ENCODE measurements around the gene MYRIP. TPM values are rescaled to one million over a fixed set of nuclear protein-coding genes. Genes with fewer than 3 reads are reported as not detected.

MYRIP gene
- total RNA-seq, 2 donors from 2014 or later: 4.8 to 9.3 TPM

DNA sequence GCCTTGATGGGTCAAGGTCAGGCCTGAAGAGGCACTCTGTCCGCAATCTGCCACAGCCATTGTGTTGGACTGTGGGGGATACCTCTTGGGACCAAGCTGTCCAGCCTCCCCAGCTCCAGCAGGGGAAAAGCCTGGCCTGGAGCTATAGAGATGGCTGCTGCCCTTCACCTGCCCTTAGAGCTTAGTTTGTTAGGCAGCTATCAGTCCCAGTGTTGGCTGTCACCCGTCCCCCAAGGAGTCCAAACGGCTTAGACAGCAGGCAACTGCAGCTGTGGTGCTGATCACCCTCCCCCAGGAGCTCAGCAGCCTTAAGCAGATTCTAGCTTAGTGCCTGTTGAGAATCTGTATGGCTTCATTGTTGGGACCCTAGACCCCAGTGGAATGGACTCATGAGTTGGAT is 180.3 kb downstream of the MYRIP start:
- WGBS: 100% methylated on average over 3 of the region's 3 CpGs
- Histone ChIP-seq H3K27ac (no peak overlapping the region), H3K4me1 (replicated peaks) (no peaks in the 10 kb centered on the region), H3K27me3 (replicated peaks; ENCODE audit: insufficient read depth) (no peaks in the 10 kb centered on the region), H3K36me3 (no peaks in the 10 kb centered on the region), H3K9me3 (no peaks in the 10 kb centered on the region), H3K4me3 (no peak overlapping the region)
- TF ChIP-seq, protein P1, sequence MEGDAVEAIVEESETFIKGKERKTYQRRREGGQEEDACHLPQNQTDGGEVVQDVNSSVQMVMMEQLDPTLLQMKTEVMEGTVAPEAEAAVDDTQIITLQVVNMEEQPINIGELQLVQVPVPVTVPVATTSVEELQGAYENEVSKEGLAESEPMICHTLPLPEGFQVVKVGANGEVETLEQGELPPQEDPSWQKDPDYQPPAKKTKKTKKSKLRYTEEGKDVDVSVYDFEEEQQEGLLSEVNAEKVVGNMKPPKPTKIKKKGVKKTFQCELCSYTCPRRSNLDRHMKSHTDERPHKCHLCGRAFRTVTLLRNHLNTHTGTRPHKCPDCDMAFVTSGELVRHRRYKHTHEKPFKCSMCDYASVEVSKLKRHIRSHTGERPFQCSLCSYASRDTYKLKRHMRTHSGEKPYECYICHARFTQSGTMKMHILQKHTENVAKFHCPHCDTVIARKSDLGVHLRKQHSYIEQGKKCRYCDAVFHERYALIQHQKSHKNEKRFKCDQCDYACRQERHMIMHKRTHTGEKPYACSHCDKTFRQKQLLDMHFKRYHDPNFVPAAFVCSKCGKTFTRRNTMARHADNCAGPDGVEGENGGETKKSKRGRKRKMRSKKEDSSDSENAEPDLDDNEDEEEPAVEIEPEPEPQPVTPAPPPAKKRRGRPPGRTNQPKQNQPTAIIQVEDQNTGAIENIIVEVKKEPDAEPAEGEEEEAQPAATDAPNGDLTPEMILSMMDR (IDR thresholded peaks at IDR 0.05): no peak
- TF ChIP-seq POLR2AphosphoS5 (IDR thresholded peaks at IDR 0.05) (no peak), POLR2A (IDR thresholded peaks at IDR 0.05) (no peak)
- no peak for DNase-seq (ENCODE audit: low spot score)
- intact Hi-C loops (cut with DNase I): no loop called here

DNA sequence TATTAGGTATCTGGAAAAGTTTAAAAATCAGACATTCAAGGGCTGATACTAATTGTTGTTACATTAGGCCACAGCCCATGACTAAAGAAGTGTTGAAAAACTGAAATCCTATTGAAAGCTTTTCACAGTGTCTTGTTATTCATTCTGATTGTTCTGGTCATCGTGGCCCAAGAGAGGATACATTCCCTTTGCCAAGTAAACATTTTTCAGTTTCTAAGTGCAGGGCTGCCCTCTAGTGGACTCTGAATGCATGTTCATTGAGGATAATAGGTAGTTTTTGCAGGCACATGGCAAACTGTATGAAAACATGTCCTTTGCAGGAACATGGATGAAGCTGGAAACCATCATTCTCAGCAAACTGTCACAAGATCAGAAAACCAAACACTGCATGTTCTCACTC is 181.1 kb downstream of the MYRIP start:
- peak; percentile 33 for DNase-seq (ENCODE audit: low spot score)
- no peaks in the 10 kb centered on the region for H3K9me3 ChIP-seq
- intact Hi-C loops (cut with DNase I): no loop called here
- TF ChIP-seq, protein P1 (IDR thresholded peaks at IDR 0.05): peak in 3 of 4 experiments; percentile 42 to 55 (median 50)
- TF ChIP-seq POLR2AphosphoS5 (IDR thresholded peaks at IDR 0.05) (no peak), POLR2A (IDR thresholded peaks at IDR 0.05) (no peak)
- H3K27ac ChIP-seq: no peak overlapping the region
- no peaks in the 10 kb centered on the region for H3K27me3 ChIP-seq (replicated peaks; ENCODE audit: insufficient read depth)
- no peak overlapping the region for H3K4me3 ChIP-seq
- H3K4me1 ChIP-seq (replicated peaks): no peaks in the 10 kb centered on the region
- no peaks in the 10 kb centered on the region for H3K36me3 ChIP-seq
- 52% methylated on average over 1 of the region's 1 CpG for WGBS

DNA sequence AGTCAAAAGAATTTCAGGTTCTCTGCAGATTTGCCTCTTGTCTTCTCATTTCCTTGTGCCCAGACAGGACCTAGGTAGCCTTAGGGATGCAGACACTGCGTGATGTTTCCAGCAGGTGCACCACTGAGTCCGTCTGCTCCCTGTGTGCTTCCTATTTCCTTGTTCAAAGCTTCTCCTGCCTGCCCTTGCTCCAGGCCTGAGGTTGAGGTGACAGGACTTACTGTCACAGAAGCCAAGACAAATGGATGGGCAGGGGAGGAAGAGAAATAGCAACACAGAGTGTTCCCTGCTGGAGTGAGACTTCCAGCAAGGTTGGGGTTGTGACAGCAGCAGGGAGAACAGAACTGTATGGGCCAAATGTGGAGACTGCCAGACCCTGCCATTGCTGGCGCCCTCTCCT is 199.4 kb downstream of the MYRIP start:
- H3K36me3 ChIP-seq: no peaks in the 10 kb centered on the region
- no peak overlapping the region for H3K27ac ChIP-seq
- H3K4me1 ChIP-seq (replicated peaks): no peaks in the 10 kb centered on the region
- no peaks in the 10 kb centered on the region for H3K27me3 ChIP-seq (replicated peaks; ENCODE audit: insufficient read depth)
- DNase-seq (ENCODE audit: low spot score): no peak
- WGBS: 95% methylated on average over 3 of the region's 3 CpGs
- H3K4me3 ChIP-seq: no peak overlapping the region
- H3K9me3 ChIP-seq: no peaks in the 10 kb centered on the region
- intact Hi-C loops (cut with DNase I): no loop called here
- TF ChIP-seq POLR2AphosphoS5 (IDR thresholded peaks at IDR 0.05) (no peak), POLR2A (IDR thresholded peaks at IDR 0.05) (no peak)
- TF ChIP-seq, protein P1 (IDR thresholded peaks at IDR 0.05): no peak

- Histone ChIP-seq H3K36me3 (no peaks in the 10 kb centered on the region), H3K27me3 (replicated peaks; ENCODE audit: insufficient read depth) (no peaks in the 10 kb centered on the region), H3K4me1 (replicated peaks) (no peaks in the 10 kb centered on the region), H3K9me3 (no peaks in the 10 kb centered on the region), H3K27ac (no peak overlapping the region), H3K4me3 (no peak overlapping the region)
- WGBS: 54% methylated on average over 2 of the region's 2 CpGs
- no peak for DNase-seq (ENCODE audit: low spot score)
- intact Hi-C loops (cut with DNase I): no loop called here
- no peak for TF ChIP-seq POLR2AphosphoS5 (IDR thresholded peaks at IDR 0.05)
- TF ChIP-seq, protein P1 (IDR thresholded peaks at IDR 0.05): no peak
- TF ChIP-seq POLR2A (IDR thresholded peaks at IDR 0.05): no peak
Observed at GRCh38 chr3:40009991-40010390, 200.6 kb downstream of the MYRIP start.

- Histone ChIP-seq H3K36me3 (no peaks in the 10 kb centered on the region), H3K27me3 (replicated peaks; ENCODE audit: insufficient read depth) (no peaks in the 10 kb centered on the region), H3K4me1 (replicated peaks) (no peaks in the 10 kb centered on the region), H3K9me3 (no peaks in the 10 kb centered on the region), H3K4me3 (no peak overlapping the region), H3K27ac (no peak overlapping the region)
- DNase-seq (ENCODE audit: low spot score): no peak
- WGBS: 83% methylated on average over 3 of the region's 3 CpGs
- intact Hi-C loops (cut with DNase I): no loop called here
- TF ChIP-seq POLR2AphosphoS5 (IDR thresholded peaks at IDR 0.05) (no peak), POLR2A (IDR thresholded peaks at IDR 0.05) (no peak)
- TF ChIP-seq, protein P1 (IDR thresholded peaks at IDR 0.05): no peak
Observed at GRCh38 chr3:40012381-40012780, 203.0 kb downstream of the MYRIP start.
